Activated T-cell treated with anti-CD3 and anti-CD28 coated beads for 1 hour (primary cell): ENCODE results near the gene MYO15A.

Experiments
- DNase-seq: peaks from one replicate; pipeline ENCODE4 v3.0.0-alpha.2; 2020; ENCODE audit warnings: low read depth

The MYO15A gene

DNA sequence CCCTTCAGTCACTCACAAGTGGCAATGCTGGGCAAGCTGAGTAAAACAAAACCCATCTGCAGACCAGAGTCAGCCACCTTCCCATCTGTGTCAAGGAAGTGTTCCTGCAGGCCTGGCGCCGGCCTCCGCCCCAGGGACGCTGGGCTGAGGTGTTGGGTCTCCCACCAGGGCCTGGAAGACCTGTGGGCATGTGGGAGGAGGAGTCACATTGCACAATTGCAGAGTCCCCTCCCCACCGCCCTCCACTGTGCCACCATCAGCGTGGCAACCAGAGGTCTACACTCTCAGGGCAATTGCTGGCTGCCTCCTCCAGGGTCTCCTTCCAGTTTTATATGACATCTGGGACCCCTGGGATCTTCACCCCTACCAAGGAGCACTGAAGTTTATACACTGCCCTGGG is 3.0 kb upstream of the MYO15A start:
- no peak for DNase-seq

GRCh38 chr17:18106211-18106610 is 2.3 kb upstream of the MYO15A start:
- DNase-seq: no peak

GRCh38 chr17:18107061-18107790 is 1.3 kb upstream of the MYO15A start:
- no peak for DNase-seq

DNA sequence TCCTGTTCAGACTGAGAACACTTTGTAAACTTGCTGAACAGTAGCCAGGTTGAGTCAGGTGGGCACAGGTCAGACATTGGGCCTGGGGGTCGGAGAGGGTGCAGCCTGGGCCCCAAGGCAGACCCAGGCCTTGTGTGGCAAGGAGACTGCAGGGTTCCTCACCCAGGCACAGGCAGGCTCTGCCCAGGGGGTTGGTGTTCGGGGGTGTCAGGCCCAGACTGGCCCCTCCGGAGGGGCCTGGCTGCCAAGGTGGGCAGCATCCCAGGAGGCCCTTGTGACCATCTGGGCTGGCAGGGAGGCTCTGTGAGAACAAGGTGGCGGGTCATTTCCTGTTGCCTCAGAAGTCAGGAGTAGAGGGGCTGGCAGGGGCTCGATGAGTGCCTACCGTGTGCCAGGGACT is 585 bp upstream of the MYO15A start:
- DNase-seq: no peak

- DNase-seq: no peak
Observed at GRCh38 chr17:18109935-18110485, 1.5 kb downstream of the MYO15A start.

DNA sequence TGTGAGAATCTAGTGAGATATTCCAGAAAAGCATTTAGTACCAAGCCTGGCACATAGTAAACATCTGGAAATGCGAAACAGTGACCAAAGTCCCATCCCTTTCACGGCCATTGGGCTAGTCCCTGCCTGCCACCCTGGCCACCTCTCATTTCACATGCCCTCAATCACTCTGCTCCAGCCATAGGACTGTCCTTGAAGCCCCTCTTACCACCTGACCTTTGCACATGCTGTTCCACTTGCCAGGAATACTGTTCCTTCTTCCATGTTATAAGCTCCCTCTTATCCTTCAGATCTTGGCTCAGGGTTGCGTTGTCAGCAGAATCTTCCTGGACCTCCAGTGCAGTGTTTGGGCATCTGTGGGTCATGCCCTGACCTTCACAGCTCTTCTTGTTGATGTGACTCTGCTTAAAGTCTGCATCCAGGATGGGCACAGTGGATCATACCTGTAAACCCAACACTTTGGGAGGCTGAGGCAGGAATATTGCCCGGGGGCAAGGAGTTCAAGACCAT is 2.1 kb downstream of the MYO15A start:
- no peak for DNase-seq

DNA sequence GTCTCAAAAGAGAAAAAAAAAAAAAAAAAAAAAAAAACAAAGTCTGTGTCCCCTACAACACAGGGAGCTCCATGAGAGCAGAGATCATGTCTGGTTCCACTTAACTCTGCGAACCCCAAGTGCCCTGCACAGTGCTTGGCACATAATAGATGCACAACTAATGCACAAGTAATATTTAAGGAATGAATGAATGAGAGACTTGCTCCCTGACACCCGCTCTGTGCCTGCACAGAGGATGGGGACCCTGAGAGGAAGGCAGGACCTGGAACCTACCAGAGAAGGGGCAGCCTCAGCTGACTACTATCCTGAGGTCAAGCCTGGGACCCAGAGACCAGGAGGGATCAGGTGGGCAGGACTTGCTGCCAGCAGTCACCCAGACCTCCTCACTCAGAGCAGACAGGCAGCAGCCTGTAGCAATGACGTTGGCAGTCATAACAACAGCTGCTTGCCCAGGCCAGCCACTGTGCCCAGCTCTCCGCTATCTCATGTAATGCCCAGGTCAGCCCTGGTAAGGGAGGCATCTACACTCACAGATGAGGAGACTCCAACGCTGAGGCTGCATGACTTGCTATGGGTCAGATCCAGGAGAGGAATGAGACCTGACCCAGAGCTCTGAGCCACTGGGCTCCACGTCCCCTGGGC is 2.9 kb downstream of the MYO15A start:
- DNase-seq: no peak

GRCh38 chr17:18115517-18115916 is 7.0 kb downstream of the MYO15A start:
- no peak for DNase-seq

- DNase-seq: no peak
Observed at GRCh38 chr17:18116078-18116477, 7.5 kb downstream of the MYO15A start.

GRCh38 chr17:18117533-18117932 is 9.0 kb downstream of the MYO15A start:
- DNase-seq: no peak

GRCh38 chr17:18117982-18118975 is 9.7 kb downstream of the MYO15A start:
- DNase-seq: no peak

DNA sequence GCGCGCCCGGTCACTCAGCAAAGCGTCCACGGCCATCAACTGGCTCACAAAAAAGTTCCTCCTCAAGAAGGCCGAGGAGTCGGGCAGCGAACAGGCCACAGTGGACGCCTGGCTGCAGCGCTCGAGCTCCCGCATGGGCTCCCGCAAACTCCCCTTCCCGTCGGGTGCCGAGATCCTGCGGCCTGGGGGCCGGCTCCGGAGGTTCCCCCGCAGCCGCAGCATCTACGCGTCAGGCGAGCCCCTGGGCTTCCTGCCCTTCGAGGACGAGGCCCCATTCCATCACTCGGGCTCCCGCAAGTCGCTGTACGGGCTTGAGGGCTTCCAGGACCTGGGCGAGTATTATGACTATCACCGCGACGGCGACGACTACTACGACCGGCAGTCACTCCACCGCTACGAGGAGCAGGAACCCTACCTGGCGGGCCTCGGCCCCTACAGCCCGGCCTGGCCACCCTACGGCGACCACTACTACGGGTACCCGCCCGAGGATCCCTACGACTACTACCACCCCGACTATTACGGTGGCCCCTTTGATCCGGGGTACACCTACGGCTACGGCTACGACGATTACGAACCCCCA is 10.7 kb downstream of the MYO15A start:
- no peak for DNase-seq

DNA sequence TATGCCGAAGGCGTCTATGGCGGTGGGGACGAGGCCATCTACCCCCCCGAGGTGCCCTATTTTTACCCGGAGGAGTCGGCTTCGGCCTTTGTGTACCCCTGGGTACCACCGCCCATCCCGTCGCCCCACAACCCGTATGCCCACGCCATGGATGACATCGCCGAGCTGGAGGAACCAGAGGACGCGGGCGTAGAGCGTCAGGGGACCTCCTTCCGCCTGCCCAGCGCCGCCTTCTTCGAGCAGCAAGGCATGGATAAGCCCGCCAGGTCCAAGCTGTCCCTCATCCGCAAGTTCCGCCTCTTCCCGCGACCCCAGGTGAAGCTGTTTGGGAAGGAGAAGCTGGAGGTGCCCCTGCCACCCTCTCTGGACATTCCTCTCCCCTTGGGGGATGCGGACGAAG is 11.4 kb downstream of the MYO15A start:
- no peak for DNase-seq

GRCh38 chr17:18120461-18121017 is 12.0 kb downstream of the MYO15A start:
- no peak for DNase-seq

DNA sequence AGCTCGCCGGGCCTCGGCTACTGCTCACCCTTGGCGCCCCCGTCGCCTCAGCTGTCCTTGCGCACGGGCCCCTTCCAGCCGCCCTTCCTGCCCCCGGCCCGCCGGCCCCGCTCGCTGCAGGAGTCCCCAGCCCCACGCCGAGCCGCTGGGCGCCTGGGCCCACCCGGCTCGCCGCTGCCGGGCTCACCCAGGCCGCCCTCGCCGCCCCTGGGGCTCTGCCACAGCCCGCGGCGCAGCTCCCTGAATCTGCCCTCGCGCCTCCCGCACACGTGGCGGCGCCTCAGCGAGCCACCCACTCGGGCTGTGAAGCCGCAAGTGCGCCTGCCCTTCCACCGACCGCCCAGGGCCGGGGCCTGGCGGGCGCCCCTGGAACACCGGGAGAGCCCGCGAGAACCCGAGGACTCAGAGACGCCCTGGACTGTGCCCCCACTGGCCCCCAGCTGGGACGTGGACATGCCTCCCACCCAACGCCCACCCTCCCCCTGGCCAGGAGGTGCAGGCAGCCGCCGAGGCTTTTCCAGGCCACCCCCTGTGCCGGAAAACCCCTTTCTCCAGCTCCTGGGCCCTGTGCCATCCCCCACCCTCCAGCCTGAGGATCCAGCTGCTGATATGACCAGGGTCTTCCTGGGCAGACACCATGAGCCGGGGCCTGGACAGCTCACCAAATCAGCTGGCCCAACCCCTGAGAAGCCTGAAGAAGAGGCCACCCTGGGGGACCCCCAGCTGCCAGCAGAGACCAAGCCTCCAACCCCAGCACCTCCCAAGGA is 12.8 kb downstream of the MYO15A start:
- no peak for DNase-seq

GRCh38 chr17:18122990-18123753 is 14.6 kb downstream of the MYO15A start:
- DNase-seq: no peak

GRCh38 chr17:18124345-18125126 is 16.0 kb downstream of the MYO15A start:
- no peak for DNase-seq

DNA sequence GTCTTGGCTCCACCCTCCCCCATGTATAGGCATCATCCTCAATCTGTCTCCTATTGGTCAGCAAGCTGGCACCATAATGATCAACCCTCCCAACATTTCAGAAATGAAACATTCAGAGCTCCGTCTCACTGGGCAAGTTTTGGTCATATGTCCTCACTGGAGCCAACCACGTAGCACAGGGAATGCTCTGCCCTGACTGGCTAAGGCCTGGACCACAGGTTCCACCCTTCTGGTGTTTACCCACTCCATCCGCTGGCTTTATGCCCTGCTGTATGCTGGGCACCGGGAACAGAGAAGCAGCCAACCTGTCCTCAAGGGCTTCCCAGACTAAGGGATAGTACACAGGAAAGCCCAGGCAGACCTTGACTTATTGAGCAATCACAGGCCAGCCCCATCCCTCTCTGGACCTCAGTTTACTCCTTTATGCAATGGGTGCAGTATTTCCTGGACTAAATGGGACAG is 20.5 kb downstream of the MYO15A start:
- no peak for DNase-seq

DNA sequence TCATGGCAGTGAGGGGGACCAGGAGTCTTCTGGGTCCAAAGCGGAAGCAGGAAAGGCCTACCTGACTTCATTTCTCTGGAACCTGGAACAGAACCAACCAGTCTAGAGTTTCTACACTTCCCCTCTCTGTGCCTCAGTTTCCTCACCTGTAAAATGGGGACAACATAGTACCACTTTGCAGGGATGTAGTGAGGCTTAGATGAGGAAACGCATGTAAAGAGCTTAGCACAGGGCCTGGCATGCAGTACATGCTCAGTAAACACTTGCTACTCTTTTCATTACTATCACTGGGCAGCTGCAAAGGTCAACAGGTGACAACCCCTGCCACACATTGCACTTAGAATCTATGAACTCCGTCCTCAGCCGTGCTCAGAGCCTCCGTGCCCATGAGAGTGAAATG is 24.2 kb downstream of the MYO15A start:
- DNase-seq: no peak
